Smooth muscle cell (in vitro differentiated cells): Measurements from ENCODE around the gene LPCAT3. TPM values are rescaled to one million over a fixed set of nuclear protein-coding genes. Genes with fewer than 3 reads are reported as not detected.

ENCODE experiments used
- DNase-seq: peaks from one replicate; lab custom pipeline; 2025; ENCODE audit not compliant: unreplicated experiment; lab: John Stamatoyannopoulos, UW
- H2AFZ ChIP-seq: fragments of 200-600 bp; sonication (generic); 2 replicates; pipeline ENCODE4 v1.6.0; 2016; ENCODE audit warnings: antibody characterized with exemption, low read depth, mild to moderate bottlenecking
- H3F3A ChIP-seq: fragments of 200-600 bp; sonication (generic); 2 replicates; pipeline ENCODE4 v1.6.0; 2017; ENCODE audit warnings: antibody characterized with exemption, low read depth
- H3K27ac ChIP-seq: fragments of 200-600 bp; sonication (generic); 2 replicates; pipeline ENCODE4 v1.5.1; 2016; ENCODE audit warnings: low read depth, mild to moderate bottlenecking
- H3K27me3 ChIP-seq: fragments of 200-600 bp; sonication (generic); 2 replicates; pipeline ENCODE4 v1.6.1; 2016; ENCODE audit warnings: low read depth, mild to moderate bottlenecking
- H3K36me3 ChIP-seq: fragments of 200-600 bp; sonication (generic); 2 replicates; pipeline ENCODE4 v1.5.1; 2016; ENCODE audit warnings: low read depth
- H3K4me1 ChIP-seq: fragments of 200-600 bp; sonication (generic); 2 replicates; pipeline ENCODE4 v1.5.1; 2016; ENCODE audit warnings: low read depth
- H3K4me2 ChIP-seq: fragments of 200-600 bp; sonication (generic); 2 replicates; pipeline ENCODE4 v1.6.0; 2016; ENCODE audit warnings: mild to moderate bottlenecking
- H3K4me3 ChIP-seq: fragments of 200-600 bp; sonication (generic); 2 replicates; pipeline ENCODE4 v1.5.1; 2016; ENCODE audit warnings: mild to moderate bottlenecking
- H3K79me2 ChIP-seq: fragments of 200-600 bp; sonication (generic); 2 replicates; pipeline ENCODE4 v1.6.0; 2016; ENCODE audit warnings: low read depth, mild to moderate bottlenecking
- H3K9ac ChIP-seq: fragments of 200-600 bp; sonication (generic); 2 replicates; pipeline ENCODE4 v1.6.0; 2016; ENCODE audit warnings: low read depth
- H3K9me3 ChIP-seq: fragments of 200-600 bp; sonication (generic); replicated peaks from 2 replicates; pipeline ENCODE4 v1.5.1; 2016; ENCODE audit warnings: low read depth
- H4K20me1 ChIP-seq: fragments of 200-600 bp; sonication (generic); 2 replicates; pipeline ENCODE4 v1.6.0; 2016; ENCODE audit warnings: low read depth
- CTCF ChIP-seq: fragments of 200-600 bp; sonication (generic); IDR thresholded peaks from 2 replicates; pipeline ENCODE4 v1.5.1; 2017; ENCODE audit warnings: borderline replicate concordance, mild to moderate bottlenecking, antibody characterized with exemption; ENCODE audit not compliant: insufficient read depth, poor library complexity, severe bottlenecking
- WGBS: methylation state at CpG from one replicate; pipeline ENCODE4 v1.1.7; 2016; ENCODE audit warnings: low lambda C conversion rate; 5-methylcytosine and 5-hydroxymethylcytosine counted together
- polyA plus RNA-seq: library from polyadenylated mRNA; unstranded; fragments of >200 nt; fragmentation: Nextera tagmentation; extraction: Ambion mirVana; gene quantifications from 2 replicates; pipeline ENCODE4 v1.2.1, GENCODE V29; 2016
- total RNA-seq: library from RNA; depleted of rRNA; stranded (reverse); fragments of >200 nt; gene quantifications from 2 replicates; pipeline ENCODE4 v1.2.3, GENCODE V29; 2014

LPCAT3 gene
- total and polyA plus RNA-seq, 2 experiments from 2014 or later = 28.3 to 35.9 TPM

GRCh38 chr12:7060353-7060954, 42.2 kb upstream of the LPCAT3 start, which contains the start of gene C1S:
C1S (plus strand) TSS chr12:7060718; CDS start chr12:7061913, 1,195 bp downstream.
- H2AFZ ChIP-seq = peak within 1 kb of the TSS; percentile 67
- peak within 1 kb of the TSS; percentile 34 for H3K4me3 ChIP-seq

GRCh38 chr12:7059780-7060179, 41.5 kb upstream of the LPCAT3 start:
- H3K4me2 ChIP-seq = peak overlapping the region; percentile 82
- no peak overlapping the region for H3K4me3 ChIP-seq
- TF ChIP-seq CTCF = no peak
- no peaks in the 10 kb centered on the region for H3K27me3 ChIP-seq
- H3K4me1 ChIP-seq = no peaks in the 10 kb centered on the region
- no peaks in the 10 kb centered on the region for H3F3A ChIP-seq
- H3K9me3 ChIP-seq = no peaks in the 10 kb centered on the region
- no peaks in the 10 kb centered on the region for H3K36me3 ChIP-seq
- H3K9ac ChIP-seq = no peak overlapping the region
- DNase-seq = no peak
- H4K20me1 ChIP-seq = no peaks in the 10 kb centered on the region
- H3K79me2 ChIP-seq = no peaks in the 10 kb centered on the region
- no peak overlapping the region for H3K27ac ChIP-seq
- H2AFZ ChIP-seq = no peak overlapping the region
- WGBS = 97% methylated on average over 4 of the region's 4 CpGs

More at GRCh38 chr12:7060353-7060954, 42.2 kb upstream of the LPCAT3 start, which contains the start of gene C1S:
- Histone ChIP-seq H3K9me3 (no peaks in the 10 kb centered on the region), H3K27ac (peak within 1 kb of the TSS; percentile 56), H3K9ac (peak within 1 kb of the TSS; percentile 24), H3K36me3 (no peaks in the 10 kb centered on the region), H4K20me1 (no peaks in the 10 kb centered on the region), H3K79me2 (no peaks in the 10 kb centered on the region), H3K4me2 (peak within 1 kb of the TSS; percentile 82), H3K27me3 (no peaks in the 10 kb centered on the region), H3F3A (no peaks in the 10 kb centered on the region), H3K4me1 (no peaks in the 10 kb centered on the region)
- TF ChIP-seq CTCF = peak; percentile 72
- DNase-seq = peak; percentile 35
- 22% methylated on average over 10 of the region's 10 CpGs for WGBS

GRCh38 chr12:7058850-7059395, 40.6 kb upstream of the LPCAT3 start:
- no peaks in the 10 kb centered on the region for H3K36me3 ChIP-seq
- no peaks in the 10 kb centered on the region for H4K20me1 ChIP-seq
- no peak overlapping the region for H3K27ac ChIP-seq
- no peak overlapping the region for H3K4me3 ChIP-seq
- no peak overlapping the region for H3K9ac ChIP-seq
- no peak overlapping the region for H3K4me2 ChIP-seq
- TF ChIP-seq CTCF = no peak
- H2AFZ ChIP-seq = no peak overlapping the region
- no peaks in the 10 kb centered on the region for H3K27me3 ChIP-seq
- H3K79me2 ChIP-seq = no peaks in the 10 kb centered on the region
- WGBS = 94% methylated on average over 9 of the region's 9 CpGs
- no peaks in the 10 kb centered on the region for H3K9me3 ChIP-seq
- DNase-seq = no peak
- H3F3A ChIP-seq = no peaks in the 10 kb centered on the region
- no peaks in the 10 kb centered on the region for H3K4me1 ChIP-seq
